SKM-1 treated with dmso at 0.1 percent for 144 hours (cell line): Measurements from ENCODE around the gene EHMT2.
"Not testable (repeated sequence)": the region's sequence is repeated elsewhere in the genome, so short reads cannot be mapped to it uniquely, and the experiment has no call there.

Source experiments
- DNase-seq: peaks from one replicate; lab custom pipeline; 2025; ENCODE audit not compliant: unreplicated experiment; lab: John Stamatoyannopoulos, UW

Gene EHMT2

GRCh38 chr6:31897612-31898382 is at the start of gene EHMT2:
Gene EHMT2 (minus strand): TSS chr6:31897698. CDS start chr6:31897677, 21 bp downstream.
- peak; percentile 89 for DNase-seq

- DNase-seq = no peak
These were observed 49.7 kb upstream of the EHMT2 start for GRCh38 chr6:31947070-31947675.

- no peak for DNase-seq
These were observed 48.9 kb upstream of the EHMT2 start for GRCh38 chr6:31946370-31946885.

DNA sequence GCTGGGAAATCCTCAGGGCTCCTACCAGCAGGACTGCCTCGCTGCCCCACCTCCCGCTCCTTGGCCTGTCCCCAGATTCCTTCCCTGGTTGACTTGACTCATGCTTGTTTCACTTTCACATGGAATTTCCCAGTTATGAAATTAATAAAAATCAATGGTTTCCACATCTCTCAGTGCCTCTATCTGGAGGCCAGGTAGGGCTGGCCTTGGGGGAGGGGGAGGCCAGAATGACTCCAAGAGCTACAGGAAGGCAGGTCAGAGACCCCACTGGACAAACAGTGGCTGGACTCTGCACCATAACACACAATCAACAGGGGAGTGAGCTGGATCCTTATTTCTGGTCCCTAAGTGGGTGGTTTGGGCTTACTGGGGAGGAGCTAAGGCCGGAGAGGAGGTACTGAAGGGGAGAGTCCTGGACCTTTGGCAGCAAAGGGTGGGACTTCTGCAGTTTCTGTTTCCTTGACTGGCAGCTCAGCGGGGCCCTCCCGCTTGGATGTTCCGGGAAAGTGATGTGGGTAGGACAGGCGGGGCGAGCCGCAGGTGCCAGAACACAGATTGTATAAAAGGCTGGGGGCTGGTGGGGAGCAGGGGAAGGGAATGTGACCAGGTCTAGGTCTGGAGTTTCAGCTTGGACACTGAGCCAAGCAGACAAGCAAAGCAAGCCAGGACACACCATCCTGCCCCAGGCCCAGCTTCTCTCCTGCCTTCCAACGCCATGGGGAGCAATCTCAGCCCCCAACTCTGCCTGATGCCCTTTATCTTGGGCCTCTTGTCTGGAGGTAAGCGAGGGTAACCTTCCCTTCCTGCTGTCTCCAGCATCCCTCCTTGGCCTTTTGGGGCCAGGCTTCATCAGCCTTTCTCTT is 48.2 kb upstream of the EHMT2 start, which contains the start of gene CFB:
Gene CFB (plus strand): TSS at position 589 of the 863 bp plus-strand sequence. CDS start 127 bp downstream, at position 716.
- no peak for DNase-seq

GRCh38 chr6:31945154-31945506 is 47.6 kb upstream of the EHMT2 start:
- no peak for DNase-seq

- no peak for DNase-seq
These were observed 46.2 kb upstream of the EHMT2 start for GRCh38 chr6:31943742-31944141.

DNA sequence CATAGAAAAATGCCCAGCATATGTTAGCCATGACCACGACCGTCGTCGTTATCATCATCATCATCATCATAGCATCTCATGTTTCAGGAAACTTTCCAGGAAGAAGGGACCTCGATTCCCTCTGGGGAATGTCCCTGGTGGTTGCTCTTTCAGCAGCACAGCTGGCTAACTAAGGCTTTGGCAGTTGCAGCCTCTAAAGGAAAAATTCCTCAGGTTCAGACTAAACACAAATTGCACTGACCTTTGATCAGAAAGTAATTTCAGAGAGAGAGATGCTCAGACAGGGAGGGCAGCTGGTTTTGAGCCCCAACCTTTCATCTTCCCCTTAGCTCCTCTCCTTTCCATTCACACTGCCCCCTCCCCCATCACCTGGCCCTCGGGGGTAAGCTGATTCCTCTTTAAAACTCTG is 42.8 kb upstream of the EHMT2 start:
- DNase-seq = no peak

DNA sequence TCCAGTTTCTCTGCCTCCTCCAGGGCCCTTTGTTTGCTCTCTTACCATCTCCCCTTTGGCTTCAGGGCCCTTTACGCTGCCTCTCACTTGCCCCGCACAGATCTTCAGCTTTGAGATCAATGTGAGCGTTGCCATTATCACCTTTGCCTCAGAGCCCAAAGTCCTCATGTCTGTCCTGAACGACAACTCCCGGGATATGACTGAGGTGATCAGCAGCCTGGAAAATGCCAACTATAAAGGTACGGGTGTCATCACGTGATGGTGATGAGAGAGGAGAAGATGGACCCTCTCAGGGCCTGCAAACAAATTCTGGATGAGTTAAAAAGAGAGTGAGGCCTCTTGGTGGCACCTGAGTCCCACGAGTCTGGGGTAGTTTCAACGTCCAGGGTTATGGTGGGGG is 38.3 kb upstream of the EHMT2 start:
- no peak for DNase-seq

DNA sequence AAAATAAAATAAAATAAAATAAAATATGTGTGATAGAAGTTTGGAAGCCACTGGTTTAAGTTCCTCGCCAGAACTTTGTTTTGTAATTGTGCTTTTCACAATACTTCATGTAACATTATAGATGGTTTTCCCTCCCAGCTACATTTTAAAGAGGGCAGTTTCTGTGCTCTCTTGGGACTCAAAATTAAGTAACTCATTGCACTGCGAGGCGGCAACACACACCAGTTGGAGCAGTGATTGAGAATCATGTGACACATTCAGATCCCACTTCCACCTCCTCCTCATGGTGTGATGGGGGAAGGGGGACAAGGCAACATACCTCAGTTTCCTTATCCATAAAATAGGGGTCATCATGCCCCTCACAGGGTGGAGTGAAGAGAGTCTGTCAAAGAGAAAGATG is 37.5 kb upstream of the EHMT2 start:
- no peak for DNase-seq

DNA sequence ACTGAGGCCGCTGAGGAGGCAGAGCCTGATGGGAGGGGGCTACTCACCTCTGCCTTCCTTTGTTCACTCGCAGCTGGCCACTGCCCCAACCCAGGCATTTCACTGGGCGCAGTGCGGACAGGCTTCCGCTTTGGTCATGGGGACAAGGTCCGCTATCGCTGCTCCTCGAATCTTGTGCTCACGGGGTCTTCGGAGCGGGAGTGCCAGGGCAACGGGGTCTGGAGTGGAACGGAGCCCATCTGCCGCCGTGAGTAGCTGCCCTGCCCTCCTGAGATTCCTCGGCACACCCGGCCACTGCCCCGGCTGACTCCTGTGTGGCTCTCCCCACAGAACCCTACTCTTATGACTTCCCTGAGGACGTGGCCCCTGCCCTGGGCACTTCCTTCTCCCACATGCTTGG is 36.0 kb upstream of the EHMT2 start:
- no peak for DNase-seq

DNA sequence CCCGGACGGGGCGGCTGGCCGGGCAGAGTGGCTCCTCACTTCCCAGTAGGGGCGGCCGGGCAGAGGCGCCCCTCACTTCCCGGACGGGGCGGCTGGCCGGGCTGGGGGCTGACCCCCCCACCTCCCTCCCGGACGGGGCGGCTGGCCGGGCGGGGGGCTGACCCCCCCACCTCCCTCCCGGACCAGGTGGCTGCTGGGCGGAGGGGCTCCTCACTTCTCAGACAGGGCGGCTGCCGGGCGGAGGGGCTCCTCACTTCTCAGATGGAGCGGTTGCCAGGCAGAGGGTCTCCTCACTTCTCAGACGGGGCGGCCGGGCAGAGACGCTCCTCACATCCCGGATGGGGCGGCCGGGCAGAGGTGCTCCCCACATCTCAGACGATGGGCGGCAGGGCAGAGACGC is 34.6 kb upstream of the EHMT2 start:
- DNase-seq = not testable (repeated sequence)

GRCh38 chr6:31930962-31931361 is 33.5 kb upstream of the EHMT2 start:
- DNase-seq = no peak

DNA sequence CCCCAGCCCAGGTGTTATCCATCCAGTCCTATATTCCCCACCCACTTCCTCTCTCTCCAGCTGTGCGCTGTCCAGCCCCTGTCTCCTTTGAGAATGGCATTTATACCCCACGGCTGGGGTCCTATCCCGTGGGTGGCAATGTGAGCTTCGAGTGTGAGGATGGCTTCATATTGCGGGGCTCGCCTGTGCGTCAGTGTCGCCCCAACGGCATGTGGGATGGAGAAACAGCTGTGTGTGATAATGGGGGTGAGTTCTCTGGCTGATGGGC is 31.1 kb upstream of the EHMT2 start:
- no peak for DNase-seq

GRCh38 chr6:31927863-31928671 is 30.6 kb upstream of the EHMT2 start:
- DNase-seq = no peak

DNA sequence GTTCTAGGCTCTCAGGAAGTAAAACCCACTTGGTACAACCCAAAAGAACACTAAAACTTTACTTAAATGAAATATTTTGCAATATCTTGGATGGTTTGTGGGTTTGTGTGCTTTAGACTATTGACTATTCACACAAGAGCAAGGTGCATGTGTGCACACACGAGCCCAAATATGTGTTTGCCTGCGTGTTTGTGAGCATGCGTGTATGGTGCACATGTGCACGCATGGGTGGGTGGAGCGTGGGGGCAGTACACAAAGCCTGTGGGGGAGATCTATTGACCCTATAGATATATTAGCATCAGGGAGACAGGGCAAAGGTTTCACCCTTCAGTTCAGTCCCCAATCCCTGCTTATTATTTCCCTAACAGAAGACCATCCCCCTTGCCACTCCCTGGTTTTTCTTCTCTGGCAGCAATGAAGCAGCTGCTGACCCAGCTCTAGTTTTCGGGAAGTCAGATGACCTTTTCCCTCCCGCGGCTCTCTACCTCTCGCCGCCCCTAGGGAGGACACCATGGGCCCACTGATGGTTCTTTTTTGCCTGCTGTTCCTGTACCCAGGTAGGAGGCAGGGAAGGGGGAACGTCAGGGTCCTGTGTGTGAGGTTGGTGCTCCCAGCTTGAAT is 29.9 kb upstream of the EHMT2 start, which contains the start of gene C2:
Gene C2 (plus strand): TSS at position 476 of the 621 bp plus-strand sequence. CDS start 36 bp downstream, at position 512.
- DNase-seq = no peak

DNA sequence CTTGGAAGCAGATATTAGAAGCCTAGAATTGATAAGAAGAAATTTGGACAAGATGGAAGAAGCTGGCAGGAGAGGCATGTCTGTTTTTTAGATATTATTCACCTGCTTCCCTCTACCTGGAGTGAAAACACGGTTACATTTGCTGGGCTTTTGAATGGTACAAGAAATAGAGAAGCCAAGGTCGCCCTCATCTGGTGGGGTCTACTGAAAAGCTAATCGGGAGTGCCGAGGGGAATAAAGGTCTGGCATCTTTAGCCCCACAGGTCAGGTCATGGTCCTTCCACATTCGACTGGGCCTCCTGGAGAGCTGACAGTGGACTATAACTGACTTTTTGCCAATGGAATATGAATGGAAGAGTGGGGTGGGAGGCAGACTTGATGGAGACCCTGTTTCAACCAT is 25.4 kb upstream of the EHMT2 start:
- no peak for DNase-seq

GRCh38 chr6:31920811-31921210 is 23.3 kb upstream of the EHMT2 start:
- peak; percentile 34 for DNase-seq

DNA sequence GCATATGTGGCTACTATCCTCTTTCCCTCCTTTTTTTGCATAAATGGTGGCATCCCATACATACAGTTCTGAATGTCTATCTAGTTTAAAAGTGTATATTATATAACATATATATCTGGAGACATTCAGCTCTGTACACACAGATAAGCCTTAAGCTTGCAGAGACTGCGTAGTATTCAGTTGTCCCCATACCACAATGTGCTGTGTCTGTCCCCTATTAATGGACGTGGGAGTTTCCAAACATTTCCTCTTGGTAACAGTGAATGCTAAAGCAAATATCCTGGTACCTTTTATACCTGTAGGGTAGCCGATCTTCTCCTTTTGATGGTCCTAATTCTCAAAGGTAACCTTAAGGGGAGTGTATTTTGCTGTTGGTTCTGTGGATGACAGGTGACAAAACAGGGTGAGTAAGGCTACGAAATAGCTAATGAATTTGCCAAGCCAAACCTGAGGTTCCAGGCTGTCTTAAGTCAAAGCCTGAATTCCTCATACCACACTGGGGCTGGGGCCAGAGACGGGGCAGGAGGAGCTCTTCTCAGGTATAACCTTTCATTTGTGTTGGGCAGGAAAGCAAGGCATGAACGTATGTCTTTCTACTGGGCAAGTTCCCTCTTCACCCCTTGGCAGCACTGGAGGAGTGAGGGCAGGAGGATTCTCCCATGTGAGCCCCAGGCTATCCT is 22.3 kb upstream of the EHMT2 start:
- no peak for DNase-seq

DNA sequence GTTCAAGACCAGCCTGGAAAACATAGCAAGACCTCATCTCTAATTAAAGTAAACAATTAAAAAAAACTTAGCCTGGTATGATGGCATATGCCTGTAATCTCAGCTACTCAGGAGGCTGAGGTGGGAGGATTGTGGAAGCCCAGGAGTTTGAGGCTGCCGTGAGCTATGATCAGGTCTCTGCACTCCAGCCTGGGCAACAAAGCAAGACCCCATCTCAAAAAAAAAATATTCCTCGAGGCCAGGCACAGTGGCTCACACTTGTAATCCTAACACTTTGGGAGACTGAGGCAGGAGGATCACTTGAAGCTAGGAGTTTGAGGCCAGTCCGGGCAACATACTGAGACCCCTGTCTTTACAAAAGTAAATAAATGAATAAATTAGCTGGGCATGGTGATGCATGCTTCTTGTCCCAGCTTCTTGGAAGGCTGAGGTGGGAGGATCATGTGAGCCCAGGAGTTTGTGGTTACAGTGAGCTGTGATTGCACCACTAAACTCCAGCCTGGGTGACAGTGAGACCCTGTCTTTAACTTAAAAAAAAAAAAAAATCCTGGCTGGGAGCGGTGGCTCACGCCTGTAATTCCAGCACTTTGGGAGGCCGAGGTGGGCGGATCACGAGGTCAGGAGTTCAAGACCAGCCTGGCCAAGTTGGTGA is 20.7 kb upstream of the EHMT2 start:
- no peak for DNase-seq
